HG03045 (cell line): ENCODE measurements around the gene PCGF2.

Experiments used
- ATAC-seq: cut with Tn5 transposase; IDR thresholded peaks from one replicate; pipeline ENCODE4 v1.9.1; 2021; ENCODE audit warnings: mild to moderate bottlenecking, moderate library complexity; ENCODE audit not compliant: unreplicated experiment

Gene PCGF2

DNA sequence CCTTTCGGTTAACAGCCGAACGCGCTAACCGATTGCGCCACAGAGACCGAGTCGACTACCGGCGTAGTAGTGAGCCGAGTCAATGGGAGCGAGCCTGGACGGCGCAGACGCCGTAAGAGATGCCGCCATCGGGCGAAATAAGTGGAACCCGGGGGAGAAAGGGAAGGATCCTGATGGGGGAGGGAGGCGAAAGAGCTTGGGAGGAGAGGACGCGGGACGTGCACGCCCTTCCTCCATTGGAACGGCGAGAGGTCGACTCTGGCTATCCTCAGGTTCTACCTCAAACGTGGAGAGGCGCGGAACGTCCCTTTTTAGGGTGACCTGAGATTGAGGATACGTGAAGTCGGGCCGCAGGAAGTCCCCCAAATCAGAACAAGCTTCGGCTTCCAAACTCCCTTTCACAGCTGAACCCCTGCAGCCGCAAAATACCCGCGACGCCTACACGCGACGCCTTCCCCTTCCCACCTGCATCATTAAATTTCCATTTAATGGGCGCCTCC, 3.7 kb upstream of the PCGF2 start:
- ATAC-seq = peak; percentile 20

DNA sequence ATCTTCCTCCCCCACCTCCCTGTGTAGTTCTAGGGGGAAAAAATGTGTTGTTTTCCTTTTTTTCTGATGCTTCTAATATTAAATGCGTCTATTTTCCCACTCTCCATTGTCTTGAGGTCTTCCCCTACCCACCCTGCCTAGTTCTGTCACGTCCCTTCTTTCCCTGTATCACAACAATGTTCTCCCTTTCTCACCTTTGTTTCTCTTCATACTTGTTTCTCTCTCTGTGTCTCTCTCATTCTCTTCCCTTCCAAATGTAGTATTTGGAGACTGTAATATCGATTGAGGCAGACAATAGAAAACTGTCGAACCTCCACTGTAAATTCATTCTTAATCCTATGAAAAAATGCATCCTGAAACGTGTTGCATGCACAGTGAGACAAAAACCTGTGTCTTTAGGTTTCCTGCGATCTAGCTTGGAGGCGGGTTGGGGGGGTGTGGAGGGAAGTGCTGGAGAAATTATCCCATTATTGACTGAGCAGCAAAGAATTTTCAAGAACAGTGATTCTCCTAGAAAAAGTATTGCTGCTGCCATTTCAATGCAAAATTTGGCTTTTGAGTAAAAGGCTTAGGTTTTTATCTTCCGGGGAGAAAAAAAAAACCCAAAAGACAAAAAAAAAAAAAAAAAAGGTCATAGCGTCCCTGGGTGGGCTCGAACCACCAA, 3.1 kb upstream of the PCGF2 start:
- ATAC-seq = no peak

GRCh38 chr17:38750312-38751121, 2.4 kb upstream of the PCGF2 start:
- no peak for ATAC-seq

GRCh38 chr17:38750044-38750311, 1.8 kb upstream of the PCGF2 start:
- ATAC-seq = no peak

DNA sequence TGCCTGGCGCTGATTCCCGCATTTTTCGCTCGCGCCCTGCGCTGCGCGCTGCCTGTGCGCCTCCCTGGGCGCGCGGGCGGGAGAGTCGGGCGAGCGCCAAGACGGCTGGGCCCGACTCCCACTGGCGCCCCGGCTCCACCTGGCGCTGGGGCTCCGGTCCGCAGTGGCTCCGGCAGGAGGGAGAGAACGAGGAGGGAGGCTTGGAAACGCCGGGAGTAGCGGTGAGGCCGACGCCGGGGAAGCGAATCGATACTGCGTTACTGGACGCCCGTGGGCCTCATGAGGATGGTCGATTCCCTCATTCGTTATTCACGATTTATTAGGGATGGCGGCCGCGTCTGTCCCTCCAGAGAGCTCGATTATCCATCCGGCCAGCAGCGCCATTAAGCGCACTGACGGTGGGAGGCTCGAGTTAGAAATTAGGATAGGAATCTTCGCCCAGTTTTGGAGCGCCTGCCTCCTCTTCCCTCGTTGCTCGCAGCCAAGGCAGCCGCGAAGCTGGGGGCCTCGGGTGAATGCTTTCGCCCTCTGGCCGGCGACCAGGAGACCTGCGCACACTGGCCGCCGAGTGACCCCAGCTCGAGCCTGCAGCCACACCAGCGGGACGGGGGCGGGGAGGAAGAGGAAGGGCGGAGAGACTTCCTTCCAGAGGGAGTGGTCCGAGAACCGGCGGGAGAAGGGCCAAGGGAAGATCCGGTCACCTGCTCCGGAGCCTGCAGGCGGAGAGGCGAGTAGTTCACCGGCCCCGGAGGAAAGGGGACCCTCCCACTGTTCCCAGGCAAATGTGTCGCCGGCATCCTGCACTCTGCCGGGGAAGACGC, 1.3 kb upstream of the PCGF2 start:
- no peak for ATAC-seq

DNA sequence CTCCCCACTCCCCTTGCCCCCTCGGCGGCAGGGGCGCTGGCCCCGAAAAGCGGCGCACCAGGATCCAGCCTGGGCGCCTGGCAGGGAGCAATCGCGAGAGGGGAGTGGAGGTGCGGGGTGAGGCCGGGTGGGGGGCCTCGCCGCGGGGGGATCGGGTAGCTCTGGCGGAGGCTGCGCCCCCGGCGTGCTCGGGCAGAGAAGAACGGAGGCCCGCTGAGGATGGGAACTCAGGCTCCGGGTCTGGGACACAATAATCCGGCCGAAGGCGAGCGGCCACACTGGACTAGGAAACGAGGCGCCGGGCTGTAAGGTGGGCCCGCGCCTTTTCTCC, 721 bp upstream of the PCGF2 start:
- no peak for ATAC-seq

- ATAC-seq = no peak
Measured at GRCh38 chr17:38747463-38748148, 530 bp downstream of the PCGF2 start.

DNA sequence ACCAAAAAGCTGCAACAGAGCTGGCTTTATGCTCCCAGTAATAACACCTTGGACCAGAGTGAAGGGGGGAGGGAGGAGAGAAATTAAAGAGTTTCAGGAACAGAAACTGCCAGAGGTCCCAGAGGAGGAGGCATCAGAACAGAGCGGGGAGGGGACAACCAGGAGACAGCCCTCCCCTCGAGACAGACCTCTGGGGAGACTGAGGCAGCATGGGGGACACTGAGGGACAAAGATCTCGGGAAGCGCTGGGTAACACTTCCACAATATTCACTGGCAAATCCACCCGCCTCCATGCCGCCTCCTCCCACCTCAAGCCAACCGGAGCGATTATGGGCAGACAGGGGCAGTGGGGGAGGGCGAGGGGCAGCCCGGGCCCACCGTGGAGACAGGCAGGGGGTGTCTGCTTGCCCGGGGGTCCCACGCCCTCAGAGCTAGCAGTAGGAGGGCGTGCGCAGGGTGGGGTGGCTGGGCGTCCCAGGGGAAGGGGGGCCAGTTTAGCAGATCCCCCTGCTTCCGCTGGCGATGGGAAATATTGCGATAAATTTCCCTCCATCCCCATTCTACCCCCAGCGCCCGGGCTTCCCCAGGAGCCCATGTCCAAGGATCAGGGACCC, 1.2 kb downstream of the PCGF2 start:
- ATAC-seq = no peak

DNA sequence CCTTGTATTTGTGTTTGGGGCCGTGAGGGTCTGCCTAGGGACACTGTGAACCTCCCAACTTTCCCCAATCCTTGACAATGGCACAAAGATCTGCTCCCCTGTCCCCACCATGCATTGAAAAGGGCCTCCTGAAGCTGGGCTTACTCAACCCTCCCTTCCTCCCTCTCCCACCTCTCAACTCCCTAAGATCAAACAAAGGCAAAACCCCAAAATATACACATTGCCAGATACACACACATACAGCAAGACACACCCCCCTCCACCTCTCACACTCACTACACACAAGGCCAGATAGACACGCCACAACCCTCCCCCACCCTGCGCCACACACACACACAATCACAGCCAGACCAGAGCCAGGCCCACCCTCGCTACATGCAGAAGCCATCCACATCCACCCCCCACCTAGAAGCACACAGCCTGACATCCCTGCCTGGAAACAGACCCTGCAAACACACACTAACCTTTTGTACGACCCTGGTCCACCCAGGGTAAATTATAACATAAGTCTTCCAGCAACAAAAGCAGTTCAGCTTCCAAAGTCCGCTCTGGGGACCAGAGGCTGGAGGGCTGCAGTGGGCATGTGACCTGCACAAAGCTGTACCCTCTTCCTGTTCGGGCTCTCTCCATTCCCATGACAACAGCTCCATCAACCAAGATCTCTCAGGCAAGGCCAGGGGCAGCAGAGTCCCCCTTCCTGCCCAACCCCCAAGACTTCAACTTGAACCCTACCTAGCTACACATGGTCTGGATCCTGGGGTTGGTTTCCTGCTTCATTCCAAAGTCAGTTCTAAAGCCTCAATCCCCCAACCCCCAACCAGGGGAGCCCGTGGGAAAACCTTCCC, 1.9 kb downstream of the PCGF2 start:
- ATAC-seq = no peak

DNA sequence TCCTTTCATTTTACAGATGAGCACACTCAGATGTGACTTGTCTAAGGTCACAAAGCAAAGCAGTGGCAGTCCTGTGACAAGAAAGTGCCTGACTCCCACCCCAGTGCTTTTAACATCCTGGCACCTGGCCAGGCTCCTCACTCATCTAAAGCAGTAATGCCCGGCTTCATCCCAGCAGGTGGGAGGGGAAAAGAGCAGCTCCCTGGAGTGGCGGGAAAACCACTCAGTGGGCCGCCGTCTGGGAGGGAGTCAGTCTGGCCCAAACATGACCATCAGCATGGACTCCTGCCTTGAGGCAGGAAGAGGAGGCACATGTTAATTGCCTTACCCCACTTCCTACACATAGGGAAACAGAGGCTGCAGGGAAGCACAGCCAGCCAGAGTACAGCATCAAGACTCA, 2.6 kb downstream of the PCGF2 start:
- ATAC-seq = no peak

GRCh38 chr17:38743556-38744171, 4.5 kb downstream of the PCGF2 start:
- no peak for ATAC-seq

- ATAC-seq = no peak
Measured at GRCh38 chr17:38742411-38743308, 5.5 kb downstream of the PCGF2 start.

DNA sequence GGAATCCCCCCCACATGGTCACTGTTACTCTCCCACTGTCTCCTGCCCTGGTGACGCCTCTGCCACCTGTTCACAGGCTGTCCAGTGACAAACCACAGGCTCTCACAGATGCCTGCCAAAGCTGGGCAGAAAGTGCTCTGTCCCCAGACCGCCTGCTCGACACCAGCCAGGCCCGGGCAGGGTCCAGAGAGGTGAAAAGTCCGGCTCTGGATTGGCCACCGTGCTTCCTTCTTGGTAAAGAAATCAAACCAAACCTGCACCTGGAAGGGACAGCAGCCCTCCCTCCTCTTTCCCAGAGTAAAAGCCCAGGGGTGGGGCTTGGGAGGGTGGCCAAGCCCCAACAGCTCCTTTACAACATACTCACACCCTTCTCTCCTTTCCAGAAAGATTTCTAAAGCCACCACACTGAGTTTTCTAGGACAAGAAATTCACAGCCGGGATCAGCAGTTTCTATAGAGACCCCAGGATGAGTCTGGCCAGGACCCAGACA, 6.2 kb downstream of the PCGF2 start:
- no peak for ATAC-seq

GRCh38 chr17:38741461-38741860, 6.7 kb downstream of the PCGF2 start:
- no peak for ATAC-seq

DNA sequence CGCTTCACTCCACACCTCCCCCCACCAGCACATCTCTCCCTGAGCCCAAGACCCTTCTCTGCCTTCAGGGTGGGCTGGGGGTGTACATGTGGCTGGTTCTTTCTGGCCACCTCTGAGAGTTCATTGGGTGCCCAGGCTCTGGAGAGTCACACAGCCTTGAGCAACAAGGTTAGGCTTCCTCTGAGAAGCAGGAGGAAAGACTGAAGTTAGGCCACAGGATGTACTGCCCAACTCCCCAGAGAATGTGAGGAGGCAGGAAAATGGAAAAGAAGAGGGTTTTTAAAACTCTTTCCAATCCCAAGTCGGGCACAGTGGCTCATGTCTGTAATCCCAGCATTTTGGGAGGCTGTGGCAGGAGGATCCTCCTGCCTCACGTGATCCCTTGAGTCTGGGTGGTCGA, 7.3 kb downstream of the PCGF2 start:
- ATAC-seq = no peak

GRCh38 chr17:38740044-38740443, 8.1 kb downstream of the PCGF2 start:
- ATAC-seq = no peak

GRCh38 chr17:38739305-38739704, 8.8 kb downstream of the PCGF2 start:
- no peak for ATAC-seq

DNA sequence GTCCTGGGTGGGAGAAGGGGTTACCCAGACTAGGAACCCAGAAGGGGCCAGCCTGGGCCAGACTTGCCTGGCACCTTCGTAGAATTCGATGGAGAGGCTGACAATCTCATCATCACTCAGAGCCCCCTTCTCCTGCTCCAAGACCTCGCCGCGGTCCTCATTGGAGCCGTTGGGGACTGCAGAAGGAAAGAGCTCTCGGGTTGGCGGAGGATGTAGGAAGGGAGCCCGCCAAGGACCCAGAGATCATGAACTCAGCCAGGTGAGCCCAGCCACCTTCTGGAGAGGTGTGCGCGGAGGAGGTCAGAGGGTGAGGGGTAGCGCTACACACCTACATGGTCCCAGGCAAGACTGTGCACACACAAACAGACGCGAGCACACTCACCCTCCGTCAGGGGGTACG, 9.4 kb downstream of the PCGF2 start:
- no peak for ATAC-seq
